ENCODE results near the gene GPR156. TPM values are rescaled to one million over a fixed set of nuclear protein-coding genes. Genes with fewer than 3 reads are reported as not detected.
"Not testable (repeated sequence)": the region's sequence is repeated elsewhere in the genome, so short reads cannot be mapped to it uniquely, and the experiment has no call there.

Gene GPR156
- total RNA-seq (under 1 TPM in 1 of 2 experiments, not detected in 1; 0.04 TPM), polyA plus RNA-seq (not detected)

DNA sequence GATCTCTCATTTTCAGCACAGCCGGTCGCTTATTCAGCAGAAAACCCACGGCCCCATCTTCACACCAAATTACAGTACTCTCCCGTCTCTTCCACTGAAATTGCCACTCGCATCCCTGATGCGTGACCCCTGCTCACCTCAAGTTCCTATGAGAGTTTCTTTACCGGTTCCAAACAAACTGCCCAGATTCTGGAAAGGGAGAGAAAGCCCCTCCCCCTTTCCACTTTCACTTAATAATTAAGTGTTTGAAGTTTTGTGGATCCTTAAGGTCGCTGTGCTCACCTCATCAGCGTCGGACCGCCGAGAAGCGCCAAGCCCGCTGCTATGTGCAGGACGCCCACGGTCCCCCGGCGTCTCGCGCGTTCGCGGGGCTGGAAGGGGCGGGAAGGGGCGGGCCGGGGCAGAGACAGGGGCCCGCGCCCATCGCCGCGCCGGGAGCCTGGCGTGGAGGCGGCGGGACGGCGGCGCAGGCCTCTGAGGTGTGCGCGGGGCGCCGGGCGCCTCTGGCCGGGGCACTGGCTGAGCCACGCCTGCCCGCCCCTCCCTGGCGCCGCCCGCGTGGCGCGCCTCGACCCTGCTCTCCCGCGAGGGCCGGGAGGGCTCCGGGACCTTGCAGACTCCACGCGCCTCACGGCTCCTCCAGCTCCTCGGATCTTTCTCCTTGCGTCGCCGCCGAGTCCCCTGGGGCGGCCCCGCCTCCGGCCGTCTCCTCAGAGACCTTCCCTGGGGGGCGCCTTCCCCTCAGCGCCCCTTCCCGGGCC is at the start of gene GPR156:
Gene GPR156 (minus strand): TSS at position 476 of the 761 bp plus-strand sequence. CDS start 41,124 bp downstream, outside the sequence.
- peaks cover 0 to 7% (median 5%) of the 10 kb centered on the region in 3 donors for H3K4me1 Mint-ChIP-seq
- Histone ChIP-seq H3K36me3 (ENCODE audit: insufficient read depth, low read length) (no peaks in the 10 kb centered on the region), H3K4me3 (ENCODE audit: low read length) (no peak within 1 kb of the TSS), H3K4me1 (ENCODE audit: insufficient read depth, low read length) (no peaks in the 10 kb centered on the region), H3K9me3 (ENCODE audit: low read length) (no peaks in the 10 kb centered on the region), H3K27ac (ENCODE audit: low read depth, low read length) (no peak within 1 kb of the TSS), H3K27me3 (ENCODE audit: insufficient read depth, low read length, poor library complexity, severe bottlenecking) (peaks cover 23% of the 10 kb centered on the region)
- DNase-seq: no peak
- CTCF ChIA-PET: no interaction called here
- peaks cover 28 to 71% of the 10 kb centered on the region in 2 donors for H3K27me3 Mint-ChIP-seq
- H3K9me3 Mint-ChIP-seq: peaks cover 0 to 4% (median 0%) of the 10 kb centered on the region in 5 donors
- H3K4me3 Mint-ChIP-seq: peak within 1 kb of the TSS in 4 of 7 donors; percentile 12 to 39 (median 29)
- no peak within 1 kb of the TSS for H3K27ac Mint-ChIP-seq
- H3K36me3 Mint-ChIP-seq: peaks cover 0 to 10% (median 2%) of the 10 kb centered on the region in 3 donors
- POLR2A ChIA-PET: no interaction called here

DNA sequence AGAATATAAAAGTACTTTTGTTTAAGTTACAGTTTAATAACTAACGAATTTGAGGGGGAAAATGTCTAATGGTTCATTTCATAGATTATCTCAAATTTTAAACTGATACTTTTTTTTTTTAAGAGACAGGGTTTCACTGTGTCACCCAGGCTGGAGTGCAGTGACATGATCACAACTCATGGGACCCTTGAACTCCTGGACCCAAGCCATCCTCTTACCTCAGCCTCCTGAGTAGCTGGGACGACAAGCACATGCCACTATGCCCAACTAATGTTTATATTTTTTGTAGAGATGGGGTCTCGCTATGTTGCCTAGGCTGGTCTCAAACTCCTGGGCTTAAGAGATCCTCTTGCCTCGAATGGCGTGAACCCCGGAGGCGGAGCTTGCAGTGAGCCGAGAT is 47.6 kb upstream of the GPR156 start:
- Histone ChIP-seq H3K27me3 (ENCODE audit: insufficient read depth, low read length, poor library complexity, severe bottlenecking) (no peaks in the 10 kb centered on the region), H3K9me3 (ENCODE audit: low read length) (no peaks in the 10 kb centered on the region), H3K36me3 (ENCODE audit: insufficient read depth, low read length) (peaks cover 23% of the 10 kb centered on the region), H3K4me3 (ENCODE audit: low read length) (no peak overlapping the region), H3K4me1 (ENCODE audit: insufficient read depth, low read length) (no peaks in the 10 kb centered on the region), H3K27ac (ENCODE audit: low read depth, low read length) (no peak overlapping the region)
- CTCF ChIA-PET: no interaction called here
- Mint-ChIP-seq H3K4me1 (peaks cover 10 to 26% (median 19%) of the 10 kb centered on the region in 3 donors), H3K36me3 (peaks cover 5 to 65% (median 18%) of the 10 kb centered on the region in 3 donors), H3K4me3 (no peak overlapping the region), H3K27ac (no peak overlapping the region), H3K9me3 (no peaks in the 10 kb centered on the region), H3K27me3 (no peaks in the 10 kb centered on the region)
- no peak for DNase-seq
- POLR2A ChIA-PET: no interaction called here

DNA sequence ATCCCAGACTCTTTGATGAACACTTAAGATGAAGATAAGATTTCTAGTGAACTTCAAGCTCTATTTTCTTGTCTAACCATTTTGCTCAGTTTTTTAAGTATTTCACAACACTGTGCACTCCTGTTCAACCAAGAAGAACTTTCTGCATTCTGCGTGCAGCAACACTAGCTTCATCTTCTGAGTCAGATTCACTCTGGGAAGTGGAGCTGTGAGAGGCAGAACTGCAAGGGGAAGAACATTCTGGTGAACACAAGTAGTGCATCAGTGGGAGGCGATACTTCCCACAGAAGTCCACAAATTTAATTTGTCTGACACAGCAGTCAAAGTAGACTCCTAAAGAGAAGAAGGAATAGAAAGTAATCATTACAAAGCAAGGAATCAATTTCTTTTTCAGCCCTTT is 46.1 kb upstream of the GPR156 start:
- Mint-ChIP-seq H3K9me3 (no peaks in the 10 kb centered on the region), H3K36me3 (peaks cover 5 to 71% (median 18%) of the 10 kb centered on the region in 3 donors), H3K4me1 (peaks cover 2 to 11% (median 5%) of the 10 kb centered on the region in 3 donors), H3K4me3 (no peak overlapping the region), H3K27me3 (no peaks in the 10 kb centered on the region), H3K27ac (no peak overlapping the region)
- no peak for DNase-seq
- ChIA-PET CTCF (interaction anchor here (0.9 kb wide), 1 partner anchor 18 kb away, joined by 3 read pairs; the partner anchor contains the start of gene LRRC58), POLR2A (interaction anchor here (1.0 kb wide), 1 partner anchor 18 kb away, joined by 3 read pairs; no protein-coding TSS in a partner anchor)
- no peaks in the 10 kb centered on the region for H3K27me3 ChIP-seq (ENCODE audit: insufficient read depth, low read length, poor library complexity, severe bottlenecking)
- peaks cover 23% of the 10 kb centered on the region for H3K36me3 ChIP-seq (ENCODE audit: insufficient read depth, low read length)
- H3K4me1 ChIP-seq (ENCODE audit: insufficient read depth, low read length): no peaks in the 10 kb centered on the region
- H3K4me3 ChIP-seq (ENCODE audit: low read length): no peak overlapping the region
- H3K27ac ChIP-seq (ENCODE audit: low read depth, low read length): no peak overlapping the region
- H3K9me3 ChIP-seq (ENCODE audit: low read length): no peaks in the 10 kb centered on the region

DNA sequence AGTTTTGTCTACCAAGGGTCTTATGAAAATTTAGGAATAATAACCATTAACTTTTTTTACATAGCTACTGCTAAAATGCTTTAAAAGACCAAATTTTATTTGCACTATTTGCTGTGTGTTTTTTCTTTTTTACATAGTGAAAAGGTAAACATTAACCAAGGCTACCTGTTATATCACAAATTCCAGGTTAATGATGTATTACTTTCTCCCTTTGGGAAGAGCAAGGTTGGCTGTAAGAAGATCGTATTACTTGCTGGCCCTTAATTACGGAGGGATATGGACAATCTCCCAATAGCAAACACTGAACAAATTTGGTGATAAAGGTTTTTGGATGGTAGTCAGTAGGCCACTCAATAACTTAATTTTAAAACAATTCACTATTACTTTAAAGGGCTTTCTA is 41.8 kb upstream of the GPR156 start:
- POLR2A ChIA-PET: no interaction called here
- Mint-ChIP-seq H3K9me3 (no peaks in the 10 kb centered on the region), H3K4me3 (no peak overlapping the region), H3K36me3 (peaks cover 3 to 63% (median 18%) of the 10 kb centered on the region in 3 donors), H3K27ac (no peak overlapping the region), H3K4me1 (no peaks in the 10 kb centered on the region), H3K27me3 (no peaks in the 10 kb centered on the region)
- Histone ChIP-seq H3K27ac (ENCODE audit: low read depth, low read length) (no peak overlapping the region), H3K27me3 (ENCODE audit: insufficient read depth, low read length, poor library complexity, severe bottlenecking) (no peaks in the 10 kb centered on the region), H3K4me3 (ENCODE audit: low read length) (no peak overlapping the region), H3K4me1 (ENCODE audit: insufficient read depth, low read length) (no peaks in the 10 kb centered on the region), H3K9me3 (ENCODE audit: low read length) (no peaks in the 10 kb centered on the region), H3K36me3 (ENCODE audit: insufficient read depth, low read length) (peaks cover 15% of the 10 kb centered on the region)
- CTCF ChIA-PET: no interaction called here
- DNase-seq: no peak

DNA sequence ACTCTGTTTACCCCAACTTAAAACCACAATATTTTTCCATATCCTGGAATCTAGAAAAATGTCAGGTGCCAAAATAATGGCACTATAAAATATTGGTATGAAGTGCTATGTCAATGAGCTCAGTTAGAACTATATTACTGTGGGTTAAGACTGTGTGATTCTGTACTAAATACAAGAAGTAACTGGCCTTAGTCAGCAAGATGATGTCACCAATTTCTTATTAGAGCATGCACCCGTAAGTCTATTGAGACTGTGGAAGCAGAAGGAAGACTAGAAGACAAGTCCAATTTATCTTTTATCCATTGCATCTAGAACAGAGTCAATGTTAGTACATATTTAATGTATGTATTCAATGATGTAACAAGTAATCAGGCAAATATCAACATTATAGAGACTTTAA is 39.2 kb upstream of the GPR156 start:
- Mint-ChIP-seq H3K4me3 (no peak overlapping the region), H3K27ac (no peak overlapping the region), H3K27me3 (no peaks in the 10 kb centered on the region), H3K36me3 (peaks cover 5 to 46% (median 18%) of the 10 kb centered on the region in 3 donors), H3K9me3 (peaks cover 0 to 3% (median 0%) of the 10 kb centered on the region in 5 donors), H3K4me1 (no peaks in the 10 kb centered on the region)
- Histone ChIP-seq H3K27ac (ENCODE audit: low read depth, low read length) (no peak overlapping the region), H3K4me3 (ENCODE audit: low read length) (no peak overlapping the region), H3K36me3 (ENCODE audit: insufficient read depth, low read length) (peaks cover 3% of the 10 kb centered on the region), H3K27me3 (ENCODE audit: insufficient read depth, low read length, poor library complexity, severe bottlenecking) (no peaks in the 10 kb centered on the region), H3K9me3 (ENCODE audit: low read length) (no peaks in the 10 kb centered on the region), H3K4me1 (ENCODE audit: insufficient read depth, low read length) (no peaks in the 10 kb centered on the region)
- ChIA-PET POLR2A (no interaction called here), CTCF (no interaction called here)
- DNase-seq: no peak

DNA sequence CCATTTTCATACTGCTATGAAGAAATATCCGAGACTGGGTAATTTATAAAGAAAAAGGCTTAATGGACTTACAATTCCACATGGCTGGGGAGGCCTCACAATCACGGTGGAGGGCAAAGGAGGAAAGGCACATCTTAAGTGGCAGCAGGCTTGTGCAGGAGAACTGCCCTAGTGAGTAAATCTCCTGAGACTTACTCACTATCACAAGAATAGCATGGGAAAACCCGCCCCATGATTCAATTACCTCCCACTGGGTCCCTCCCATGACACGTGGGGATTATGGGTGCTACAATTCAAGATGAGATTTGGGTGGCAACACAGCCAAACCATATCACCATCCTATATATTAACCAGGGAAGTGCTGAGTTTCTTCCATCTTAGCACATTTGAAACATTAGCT is 38.7 kb upstream of the GPR156 start:
- H3K27me3 Mint-ChIP-seq; H3K4me1 Mint-ChIP-seq; CTCF ChIA-PET; H3K27ac ChIP-seq (ENCODE audit: low read depth, low read length); H3K9me3 ChIP-seq (ENCODE audit: low read length); H3K4me3 Mint-ChIP-seq; H3K4me3 ChIP-seq (ENCODE audit: low read length); H3K36me3 ChIP-seq (ENCODE audit: insufficient read depth, low read length); H3K4me1 ChIP-seq (ENCODE audit: insufficient read depth, low read length); POLR2A ChIA-PET; H3K27me3 ChIP-seq (ENCODE audit: insufficient read depth, low read length, poor library complexity, severe bottlenecking); H3K27ac Mint-ChIP-seq; DNase-seq; H3K9me3 Mint-ChIP-seq: not testable (repeated sequence)
- H3K36me3 Mint-ChIP-seq: peaks cover 6 to 44% (median 18%) of the 10 kb centered on the region in 3 donors

DNA sequence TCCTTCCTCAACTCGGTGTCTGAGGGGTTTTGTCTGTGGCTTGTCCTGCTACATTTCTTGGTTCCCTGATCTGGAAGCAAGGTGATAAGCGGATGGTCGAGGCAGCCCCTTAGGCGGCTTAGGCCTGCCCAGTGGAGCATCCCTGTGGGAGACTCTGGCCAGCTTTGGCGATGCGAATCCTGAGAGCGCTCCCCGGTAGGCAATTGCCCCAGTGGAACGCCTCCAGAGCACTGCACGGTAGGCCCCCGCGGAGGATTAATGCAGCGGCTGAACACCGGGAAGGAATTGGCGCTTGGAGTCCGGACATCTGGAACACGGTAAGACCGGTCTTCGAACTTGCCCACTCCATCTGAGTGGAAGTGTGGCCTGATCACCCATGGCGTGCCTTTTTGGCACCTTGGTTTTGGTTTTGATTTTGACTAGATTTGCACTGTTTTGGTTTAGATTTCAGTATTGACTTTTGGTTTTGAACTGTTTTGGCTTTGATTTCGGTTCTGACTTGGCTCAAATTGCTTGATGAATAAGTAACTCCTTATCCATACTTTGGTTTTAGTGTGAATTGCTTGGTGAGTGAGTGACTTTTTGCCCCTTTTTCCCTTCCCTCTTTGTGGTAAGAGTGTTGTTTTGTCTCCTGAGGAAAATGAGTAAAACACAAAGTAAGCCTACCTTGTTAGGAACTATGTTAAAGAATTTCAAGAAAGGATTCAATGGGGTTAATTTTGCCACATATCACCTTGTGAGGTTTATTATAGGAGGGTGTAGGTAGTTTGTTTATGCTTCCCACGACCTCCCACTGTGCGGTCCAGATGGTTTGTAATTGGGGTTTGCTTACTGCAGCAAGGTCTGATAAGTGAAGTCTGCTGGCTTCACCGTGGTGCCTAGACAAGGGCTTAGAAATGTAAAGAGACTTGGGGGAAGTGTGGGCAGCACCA is 27.1 kb upstream of the GPR156 start:
- no peak overlapping the region for H3K4me3 Mint-ChIP-seq
- H3K27me3 Mint-ChIP-seq: peaks cover 0 to 3% of the 10 kb centered on the region in 2 donors
- H3K9me3 Mint-ChIP-seq: peaks cover 9 to 17% (median 11%) of the 10 kb centered on the region in 5 donors
- no peak overlapping the region for H3K27ac ChIP-seq (ENCODE audit: low read depth, low read length)
- no peaks in the 10 kb centered on the region for H3K9me3 ChIP-seq (ENCODE audit: low read length)
- H3K27me3 ChIP-seq (ENCODE audit: insufficient read depth, low read length, poor library complexity, severe bottlenecking): no peaks in the 10 kb centered on the region
- H3K36me3 ChIP-seq (ENCODE audit: insufficient read depth, low read length): no peaks in the 10 kb centered on the region
- no peak overlapping the region for H3K4me3 ChIP-seq (ENCODE audit: low read length)
- ChIA-PET CTCF (no interaction called here), POLR2A (no interaction called here)
- H3K4me1 Mint-ChIP-seq: peaks cover 0 to 6% (median 0%) of the 10 kb centered on the region in 3 donors
- H3K36me3 Mint-ChIP-seq: peaks cover 10 to 26% (median 19%) of the 10 kb centered on the region in 3 donors
- H3K27ac Mint-ChIP-seq: peak overlapping the region in 1 of 8 donors; percentile 23
- DNase-seq: no peak
- H3K4me1 ChIP-seq (ENCODE audit: insufficient read depth, low read length): no peaks in the 10 kb centered on the region
